ENCODE measurements around the gene NDUFAF7.

GRCh38 chr2:37201766-37202165 is 29.7 kb upstream of the NDUFAF7 start:
- TF ChIP-seq EZH2 (IDR thresholded peaks at IDR 0.05; ENCODE audit: borderline replicate concordance, low read length) = no peak
- no peak for TF ChIP-seq CTCF (IDR thresholded peaks at IDR 0.05; ENCODE audit: low read length)
